ENCODE data around the gene RPA1. TPM values are rescaled to one million over a fixed set of nuclear protein-coding genes. Genes with fewer than 3 reads are reported as not detected.

The RPA1 gene
- total RNA-seq, 1 donor from 2014 or later, result 68.8 TPM

GRCh38 chr17:1787301-1787902 is 42.4 kb upstream of the RPA1 start:
- peaks cover 8% of the 10 kb centered on the region for H3K36me3 ChIP-seq (ENCODE audit: insufficient read depth, low read length)
- H3K9ac ChIP-seq (ENCODE audit: low read length), result peak overlapping the region; percentile 25
- no peak overlapping the region for H3K4me3 Mint-ChIP-seq (ENCODE audit: unreplicated experiment)
- no peaks in the 10 kb centered on the region for H3K79me2 ChIP-seq (ENCODE audit: insufficient read depth, low read length)
- no peaks in the 10 kb centered on the region for H3K27me3 Mint-ChIP-seq (ENCODE audit: low read depth, unreplicated experiment)
- H3K27ac ChIP-seq (ENCODE audit: low read depth, low read length), result peak overlapping the region; percentile 61
- H3K9me3 ChIP-seq (ENCODE audit: insufficient read depth, low read depth, low read length), result no peaks in the 10 kb centered on the region
- no peak overlapping the region for H3K4me3 ChIP-seq (ENCODE audit: insufficient read depth, low read depth, low read length)
- peaks cover 8% of the 10 kb centered on the region for H3K36me3 Mint-ChIP-seq (ENCODE audit: low read depth, unreplicated experiment)
- DNase-seq (ENCODE audit: low read depth) (peak; percentile 92), FAIRE-seq (peak; percentile 99)
- H3K4me2 ChIP-seq (ENCODE audit: low read length), result peak overlapping the region; percentile 51
- H4K20me1 ChIP-seq (ENCODE audit: insufficient read depth, low read length), result peaks cover 5% of the 10 kb centered on the region
- no peaks in the 10 kb centered on the region for H3K27me3 ChIP-seq (ENCODE audit: insufficient read depth, low read length)
- peak overlapping the region; percentile 11 for H3K27ac Mint-ChIP-seq (ENCODE audit: unreplicated experiment)
- peaks cover 25% of the 10 kb centered on the region for H3K4me1 Mint-ChIP-seq (ENCODE audit: low read depth, unreplicated experiment)
- no peak for TF ChIP-seq EZH2 (IDR thresholded peaks at IDR 0.05; ENCODE audit: insufficient read depth, low read length)
- TF ChIP-seq CTCF (IDR thresholded peaks at IDR 0.05; ENCODE audit: insufficient read depth, low read depth, low read length), result no peak
- no peak overlapping the region for H2AFZ ChIP-seq (ENCODE audit: low read depth, low read length)
- no peaks in the 10 kb centered on the region for H3K9me3 Mint-ChIP-seq (ENCODE audit: unreplicated experiment)
- H3K4me1 ChIP-seq (ENCODE audit: insufficient read depth, low read length), result peaks cover 18% of the 10 kb centered on the region

GRCh38 chr17:1789936-1790335 is 39.9 kb upstream of the RPA1 start:
- H3K9me3 Mint-ChIP-seq (ENCODE audit: unreplicated experiment), result no peaks in the 10 kb centered on the region
- H2AFZ ChIP-seq (ENCODE audit: low read depth, low read length), result no peak overlapping the region
- H3K79me2 ChIP-seq (ENCODE audit: insufficient read depth, low read length), result no peaks in the 10 kb centered on the region
- FAIRE-seq (no peak), DNase-seq (ENCODE audit: low read depth) (no peak)
- peaks cover 18% of the 10 kb centered on the region for H3K4me1 Mint-ChIP-seq (ENCODE audit: low read depth, unreplicated experiment)
- no peak overlapping the region for H3K27ac ChIP-seq (ENCODE audit: low read depth, low read length)
- peaks cover 8% of the 10 kb centered on the region for H3K36me3 ChIP-seq (ENCODE audit: insufficient read depth, low read length)
- H3K9me3 ChIP-seq (ENCODE audit: insufficient read depth, low read depth, low read length), result no peaks in the 10 kb centered on the region
- H3K36me3 Mint-ChIP-seq (ENCODE audit: low read depth, unreplicated experiment), result peaks cover 3% of the 10 kb centered on the region
- H3K4me3 Mint-ChIP-seq (ENCODE audit: unreplicated experiment), result no peak overlapping the region
- peak overlapping the region; percentile 14 for H3K27ac Mint-ChIP-seq (ENCODE audit: unreplicated experiment)
- H4K20me1 ChIP-seq (ENCODE audit: insufficient read depth, low read length), result peaks cover 12% of the 10 kb centered on the region
- H3K27me3 Mint-ChIP-seq (ENCODE audit: low read depth, unreplicated experiment), result no peaks in the 10 kb centered on the region
- no peaks in the 10 kb centered on the region for H3K27me3 ChIP-seq (ENCODE audit: insufficient read depth, low read length)
- no peak overlapping the region for H3K4me2 ChIP-seq (ENCODE audit: low read length)
- TF ChIP-seq CTCF (IDR thresholded peaks at IDR 0.05; ENCODE audit: insufficient read depth, low read depth, low read length) (no peak), EZH2 (IDR thresholded peaks at IDR 0.05; ENCODE audit: insufficient read depth, low read length) (no peak)
- no peak overlapping the region for H3K9ac ChIP-seq (ENCODE audit: low read length)
- H3K4me3 ChIP-seq (ENCODE audit: insufficient read depth, low read depth, low read length), result no peak overlapping the region
- H3K4me1 ChIP-seq (ENCODE audit: insufficient read depth, low read length), result peaks cover 11% of the 10 kb centered on the region

Measured in astrocyte (in vitro differentiated cells and primary cell).